HG02852 (cell line): ENCODE measurements around the gene UBE2I.
"Not testable (repeated sequence)": the region's sequence is repeated elsewhere in the genome, so short reads cannot be mapped to it uniquely, and the experiment has no call there.

Experiments
- ATAC-seq: cut with Tn5 transposase; IDR thresholded peaks from one replicate; pipeline ENCODE4 v1.9.1; 2021; ENCODE audit warnings: mild to moderate bottlenecking, moderate library complexity; ENCODE audit not compliant: unreplicated experiment

UBE2I gene

GRCh38 chr16:1292208-1292607 is 17.2 kb upstream of the UBE2I start:
- not testable (repeated sequence) for ATAC-seq

GRCh38 chr16:1292808-1293207 is 16.6 kb upstream of the UBE2I start:
- ATAC-seq = not testable (repeated sequence)

- no peak for ATAC-seq
Measured at GRCh38 chr16:1293921-1294656, 15.3 kb upstream of the UBE2I start.

DNA sequence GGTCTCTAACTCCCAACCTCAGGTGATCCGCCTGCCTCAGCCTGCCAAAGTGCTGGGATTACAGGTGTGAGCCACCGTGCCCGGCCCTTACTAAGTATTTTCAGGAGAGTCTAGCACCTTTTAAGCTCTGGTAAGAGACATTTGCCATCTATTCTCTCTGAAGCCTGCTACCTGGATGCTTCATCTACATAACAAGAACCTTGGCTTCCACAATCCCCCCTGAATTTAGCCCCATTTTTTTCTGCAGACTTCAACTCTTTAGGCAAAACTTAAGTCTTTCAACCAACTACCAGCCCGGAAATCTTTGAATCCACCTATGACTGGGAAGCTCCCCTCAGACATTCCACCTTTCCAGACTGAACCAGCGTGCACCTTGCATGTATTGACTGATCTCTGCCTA is 14.0 kb upstream of the UBE2I start:
- no peak for ATAC-seq

GRCh38 chr16:1296688-1297017 is 12.8 kb upstream of the UBE2I start:
- ATAC-seq = not testable (repeated sequence)

DNA sequence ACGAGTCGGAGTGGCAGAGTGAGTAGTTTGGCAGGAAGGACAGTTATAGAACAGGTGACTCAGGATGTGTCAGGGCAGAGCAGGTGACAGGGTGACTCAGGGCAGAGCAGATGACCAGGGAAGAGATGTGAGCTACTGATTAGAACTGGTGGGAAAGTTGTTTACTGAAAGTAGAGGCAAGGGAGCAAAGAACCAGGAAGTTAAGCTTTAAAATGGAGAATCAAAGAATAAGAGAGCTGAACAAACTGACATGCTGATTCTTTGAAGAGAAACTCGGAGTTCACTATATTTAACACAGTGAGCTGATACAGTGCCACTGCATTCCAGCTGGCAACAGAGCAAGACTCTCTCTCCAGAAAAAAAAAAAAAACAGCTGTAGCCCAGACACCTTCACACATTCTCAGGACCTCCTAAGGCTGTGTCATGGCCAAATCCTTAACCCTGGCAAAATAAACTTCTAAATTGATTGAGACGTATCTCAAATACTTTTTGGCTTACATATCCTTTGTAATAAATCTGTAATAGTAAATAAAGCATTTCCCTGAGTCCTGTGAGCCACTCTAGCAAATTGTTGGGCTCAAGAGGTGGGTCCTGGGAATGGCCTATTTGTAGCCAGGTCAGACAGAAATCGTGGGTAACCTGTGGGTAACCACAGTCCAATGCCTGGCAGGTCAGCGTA is 12.3 kb upstream of the UBE2I start:
- ATAC-seq = no peak

GRCh38 chr16:1298406-1298805 is 11.0 kb upstream of the UBE2I start:
- no peak for ATAC-seq

DNA sequence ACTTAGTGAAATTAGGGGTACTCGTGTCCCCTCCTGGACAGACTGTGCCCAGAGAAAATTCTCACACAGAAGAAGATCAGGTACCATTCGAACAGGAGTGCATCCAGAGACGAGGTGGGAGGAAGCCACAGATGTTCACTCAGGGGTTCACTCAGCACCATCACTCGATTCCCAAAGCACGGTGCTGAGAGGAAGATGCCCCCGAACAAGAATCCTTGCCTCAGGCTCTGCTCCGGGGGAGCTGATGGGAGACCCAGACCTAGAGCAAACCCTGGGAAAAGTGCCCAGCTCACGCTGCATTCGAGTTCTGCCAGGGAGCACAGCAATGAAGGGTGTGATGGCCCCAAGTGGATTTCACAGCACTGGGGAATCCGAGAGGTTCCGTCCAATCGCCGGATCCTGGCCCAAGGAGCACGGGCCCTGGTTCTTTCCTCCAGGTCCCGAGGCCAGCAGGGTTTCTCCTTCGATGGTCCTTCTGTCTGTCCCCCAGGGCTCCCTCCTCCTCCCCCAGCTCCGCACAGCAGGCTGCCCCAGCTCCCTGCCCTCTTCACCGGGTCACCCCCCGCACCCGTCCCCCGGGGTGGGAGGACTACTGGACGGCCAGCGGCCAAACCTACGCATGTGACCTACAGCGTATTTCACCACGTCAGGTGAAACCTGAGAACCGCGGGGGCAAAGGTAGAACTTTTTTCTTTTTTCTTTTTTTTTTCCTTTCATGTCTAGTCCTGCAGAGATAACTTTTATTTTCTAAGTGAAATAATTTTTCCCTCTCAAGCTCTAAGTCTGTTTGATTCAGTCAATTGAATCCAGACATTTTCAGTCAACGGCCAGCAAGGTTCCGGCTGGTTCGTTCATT is 10.2 kb upstream of the UBE2I start:
- no peak for ATAC-seq

DNA sequence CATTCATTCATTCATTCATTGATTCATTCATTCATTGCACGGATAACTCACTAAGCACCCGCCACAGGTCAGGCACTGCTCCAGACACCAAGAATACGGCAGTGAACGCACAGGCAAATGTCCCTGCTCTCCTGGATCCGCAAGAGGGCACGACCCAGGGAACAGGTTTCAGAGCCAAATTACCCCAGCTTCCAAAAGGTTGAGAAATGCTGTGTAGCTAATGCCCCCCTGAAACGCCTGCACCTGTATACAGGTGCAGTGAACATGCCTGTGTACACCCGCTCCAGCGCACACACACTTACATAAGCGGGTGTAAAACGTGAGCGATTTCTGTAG is 9.6 kb upstream of the UBE2I start:
- no peak for ATAC-seq

GRCh38 chr16:1300664-1301476 is 8.6 kb upstream of the UBE2I start:
- ATAC-seq = no peak

DNA sequence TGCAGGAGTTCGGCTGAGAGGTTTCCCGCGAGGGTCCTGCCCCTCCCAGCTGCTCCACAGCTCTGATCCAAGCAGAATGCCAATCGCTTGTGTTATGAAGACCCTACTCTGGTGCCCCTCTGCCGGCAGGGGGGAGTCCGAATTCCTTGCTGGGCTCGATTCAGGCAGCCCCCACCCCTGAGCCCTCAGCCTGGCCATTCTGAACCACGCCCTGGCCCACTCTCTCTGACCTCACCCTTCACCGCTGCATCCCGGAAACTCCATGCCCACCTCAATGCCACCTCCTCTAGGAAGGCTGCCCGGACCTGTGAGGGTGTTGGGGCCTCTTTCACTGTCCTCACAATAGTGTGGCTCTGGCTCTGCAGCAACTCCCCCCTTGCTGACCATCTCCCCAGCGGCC is 7.9 kb upstream of the UBE2I start:
- no peak for ATAC-seq

DNA sequence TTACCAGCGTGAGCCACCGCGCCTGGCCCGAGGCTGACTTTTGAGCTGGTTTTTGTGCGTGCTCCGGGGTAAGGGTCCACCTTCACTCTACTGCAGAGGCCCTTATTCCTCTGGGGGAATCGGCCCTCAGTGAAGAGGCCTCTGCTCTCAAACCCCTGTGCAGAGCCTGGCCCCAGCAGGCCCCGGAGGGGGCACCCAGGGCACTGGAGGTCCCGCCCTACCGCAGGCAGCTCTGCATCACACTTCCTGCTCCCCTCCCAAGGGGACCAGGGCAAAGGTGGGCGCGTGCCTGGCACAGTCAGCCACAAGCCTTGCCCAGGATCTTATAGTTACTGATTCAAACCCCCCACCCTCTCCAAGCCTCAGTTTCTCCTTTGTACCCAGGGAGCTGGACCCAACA is 3.6 kb upstream of the UBE2I start:
- ATAC-seq = no peak

- no peak for ATAC-seq
Measured at GRCh38 chr16:1306334-1306733, 3.1 kb upstream of the UBE2I start.

DNA sequence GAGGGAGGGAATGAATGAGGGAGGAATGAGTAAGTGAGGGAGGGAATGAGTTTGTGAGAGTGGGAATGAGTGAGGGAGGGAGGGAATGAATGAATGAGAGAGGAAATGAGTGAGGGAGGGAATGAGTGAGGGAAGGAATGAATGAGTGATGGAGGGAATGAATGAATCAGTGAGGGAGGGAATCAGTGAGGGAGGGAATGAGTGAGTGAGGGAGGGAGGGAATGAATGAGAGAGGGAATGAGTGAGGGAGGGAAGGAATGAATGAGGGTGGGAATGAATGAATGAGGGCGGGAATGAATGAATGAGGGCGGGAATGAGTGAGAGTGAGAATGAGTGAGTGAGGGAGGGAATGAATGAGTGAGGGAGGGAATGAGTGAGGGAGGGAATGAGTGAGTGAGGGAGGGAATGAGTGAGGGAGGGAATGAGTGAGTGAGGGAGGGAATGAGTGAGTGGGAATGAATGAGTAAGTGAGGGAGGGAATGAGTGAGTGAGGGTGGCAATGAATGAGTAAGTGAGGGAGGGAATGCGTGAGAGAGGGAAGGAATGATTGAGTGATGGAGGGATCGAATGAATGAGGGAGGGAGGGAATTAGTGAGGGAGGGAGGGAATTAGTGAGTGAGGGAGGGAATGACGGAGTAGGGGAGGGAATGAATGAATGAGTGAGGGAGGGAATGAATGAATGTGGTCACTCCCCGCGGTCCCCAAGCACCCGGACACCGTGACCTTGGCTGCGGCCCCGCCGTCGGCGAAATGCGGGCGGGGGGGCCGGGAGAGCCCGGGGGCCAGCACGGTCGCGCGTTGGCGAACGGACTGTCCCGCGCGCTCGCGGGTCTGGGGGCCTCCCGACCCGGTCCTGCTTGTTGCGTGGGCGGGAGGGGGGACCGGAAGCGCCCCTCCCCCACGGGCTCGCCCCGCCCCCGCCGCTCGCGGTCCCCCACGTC is 1.1 kb upstream of the UBE2I start:
- ATAC-seq = peak; percentile 9

GRCh38 chr16:1309888-1310831 is 724 bp downstream of the UBE2I start:
- ATAC-seq = peak; percentile 19

- ATAC-seq = no peak
Measured at GRCh38 chr16:1310832-1311200, 1.4 kb downstream of the UBE2I start.

DNA sequence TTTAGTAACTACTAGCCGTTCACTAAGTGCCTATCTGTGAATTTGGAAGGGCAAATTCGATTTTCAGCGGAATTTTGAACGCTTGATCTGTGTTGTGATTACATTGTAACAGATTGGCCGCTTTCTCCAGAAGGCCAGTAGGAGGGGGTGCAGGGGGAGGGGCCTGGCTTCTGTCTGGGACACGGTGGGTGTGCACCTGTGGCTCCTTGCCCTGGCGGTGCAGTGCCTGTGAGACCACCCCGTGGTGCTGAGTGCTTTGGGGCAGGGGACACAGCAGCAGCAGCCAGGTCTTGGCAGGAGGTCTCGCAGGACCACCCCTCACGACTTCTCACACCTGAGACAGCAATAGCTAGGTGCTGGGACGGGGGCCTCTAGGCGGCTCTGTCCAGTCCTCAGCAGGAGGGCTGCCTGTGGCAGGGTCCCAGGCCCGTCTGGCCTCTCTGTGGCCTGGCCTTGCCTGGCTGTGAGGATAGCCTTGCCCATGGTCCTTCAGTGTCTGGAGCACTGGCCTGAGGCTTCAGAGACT is 1.8 kb downstream of the UBE2I start:
- no peak for ATAC-seq

- no peak for ATAC-seq
Measured at GRCh38 chr16:1311738-1312466, 2.5 kb downstream of the UBE2I start.
